K562 (cell line): Measurements from ENCODE around the gene SERPINE2. TPM values are rescaled to one million over a fixed set of nuclear protein-coding genes. Genes with fewer than 3 reads are reported as not detected.

Source experiments
- CHD2 ChIP-seq: IDR thresholded peaks from 2 replicates; pipeline ENCODE4 v1.6.1; 2011; ENCODE audit warnings: low read depth, low read length
- FOSL1 ChIP-seq: fragments of 200-800 bp; sonication (Bioruptor generic); conservative IDR thresholded peaks from 2 replicates; pipeline ENCODE4 v1.6.1; 2016; ENCODE audit warnings: missing genetic modification characterization, missing compliant biosample characterization
- FUS ChIP-seq: fragments of 200-400 bp; formaldehyde crosslinking; optimal IDR thresholded peaks from 2 replicates; pipeline ENCODE3; 2017; ENCODE audit warnings: low read depth, low read length
- HCFC1 ChIP-seq: IDR thresholded peaks from 2 replicates; pipeline ENCODE4 v1.6.1; 2012; ENCODE audit warnings: low read depth, low read length, improper control_type of control experiment
- KLF13 ChIP-seq: fragments of 450-650 bp; IDR thresholded peaks from 2 replicates; pipeline ENCODE4 v1.6.1; 2016; ENCODE audit warnings: missing genetic modification characterization, low read depth, mild to moderate bottlenecking, missing compliant biosample characterization, moderate library complexity, borderline replicate concordance
- MCM7 ChIP-seq, 2 experiments: fragments of 450-650 bp; IDR thresholded peaks; 2 replicates each; pipeline ENCODE4 v1.6.1; 2016 to 2018
- MIER1 ChIP-seq: fragments of 450-650 bp; IDR thresholded peaks from 2 replicates; pipeline ENCODE4 v1.6.1; 2016; ENCODE audit warnings: antibody characterized with exemption, mild to moderate bottlenecking, low read depth
- SAFB2 ChIP-seq: fragments of 200-400 bp; formaldehyde crosslinking; IDR thresholded peaks from 2 replicates; pipeline ENCODE4 v1.6.1; 2018; ENCODE audit warnings: borderline replicate concordance, low read length, low read depth, moderate library complexity; ENCODE audit not compliant: severe bottlenecking
- TOE1 ChIP-seq, 2 experiments: fragments of 450-650 bp in 1 of 2; sonication (generic) in 1 of 2; formaldehyde crosslinking in 1 of 2; IDR thresholded peaks; 2 replicates each; pipeline versions ENCODE4 v1.7.1 to v1.8.0; 2016 to 2022; ENCODE audit warnings: borderline replicate concordance in 2 of 2, mild to moderate bottlenecking in 2 of 2, antibody characterized with exemption in 1 of 2, inconsistent platforms in 1 of 2, low read depth in 1 of 2, missing genetic modification reagents in 1 of 2, moderate library complexity in 1 of 2
- ZNF316 ChIP-seq: fragments of 450-650 bp; IDR thresholded peaks from 2 replicates; pipeline ENCODE4 v1.6.1; 2016
- ZNF644 ChIP-seq: fragments of 200-800 bp; sonication (Bioruptor generic); IDR thresholded peaks from 2 replicates; pipeline ENCODE4 v1.6.1; 2016; ENCODE audit warnings: low read depth, missing genetic modification characterization, missing compliant biosample characterization
- ZNF699 ChIP-seq: fragments of 250-450 bp; sonication (Bioruptor Pico); IDR thresholded peaks from 2 replicates; pipeline ENCODE4 v1.8.0; 2021; ENCODE audit warnings: mild to moderate bottlenecking, moderate library complexity; ENCODE audit not compliant: insufficient replicate concordance
- ZNF75A ChIP-seq: fragments of 450-650 bp; formaldehyde crosslinking; IDR thresholded peaks from 2 replicates; pipeline ENCODE4 v1.4.0; 2020; ENCODE audit warnings: mild to moderate bottlenecking
- polyA plus RNA-seq, 8 experiments: library from polyadenylated mRNA; depleted of rRNA in 4 of 8; stranded (reverse) in 5 of 8; unstranded in 3 of 8; fragments of >200 nt; fragmentation: Nextera tagmentation in 2 of 8; fragmentation: Illumina TruSeq in 1 of 8; extraction: Ambion mirVana in 2 of 8; extraction: Trizol in 1 of 8; gene quantifications; 2 replicates each; pipeline versions ENCODE4 v1.2.1 to v1.2.3, GENCODE V29; 2011 to 2014; ENCODE audit warnings: inconsistent platforms in 1 of 8, missing spikeins in 1 of 8
- total RNA-seq, 7 experiments: library from RNA; depleted of rRNA in 6 of 7; stranded (reverse); fragments of >200 nt in 6 of 7; fragmentation: Illumina TruSeq in 2 of 7; extraction: Trizol in 2 of 7; gene quantifications; 2 replicates each; pipeline versions ENCODE4 v1.2.1 to v1.2.3, GENCODE V29; 2011 to 2021; ENCODE audit warnings: low replicate concordance in 1 of 7
- TF ChIP-seq, protein P1 (sequence below): fragments of 450-650 bp; IDR thresholded peaks from one replicate; pipeline ENCODE4 v1.6.1; 2018; ENCODE audit warnings: mild to moderate bottlenecking, moderate library complexity; ENCODE audit not compliant: partially characterized antibody
- TF ChIP-seq, protein P2 (sequence below): sonication (generic); formaldehyde crosslinking; IDR thresholded peaks from 2 replicates; pipeline ENCODE4 v1.5.0; 2020; ENCODE audit warnings: missing genetic modification reagents
- TF ChIP-seq, protein P3 (sequence below): sonication (generic); formaldehyde crosslinking; IDR thresholded peaks from 2 replicates; pipeline ENCODE4 v1.8.0; 2022; ENCODE audit warnings: mild to moderate bottlenecking, missing genetic modification reagents

SERPINE2 gene
- total and polyA plus RNA-seq, 9 of the 15 experiments (the other 6 are each of a cell fraction or from before 2014, with no cell fraction given) = 0.03 to 0.16 (median 0.13) TPM; not detected in 6

DNA sequence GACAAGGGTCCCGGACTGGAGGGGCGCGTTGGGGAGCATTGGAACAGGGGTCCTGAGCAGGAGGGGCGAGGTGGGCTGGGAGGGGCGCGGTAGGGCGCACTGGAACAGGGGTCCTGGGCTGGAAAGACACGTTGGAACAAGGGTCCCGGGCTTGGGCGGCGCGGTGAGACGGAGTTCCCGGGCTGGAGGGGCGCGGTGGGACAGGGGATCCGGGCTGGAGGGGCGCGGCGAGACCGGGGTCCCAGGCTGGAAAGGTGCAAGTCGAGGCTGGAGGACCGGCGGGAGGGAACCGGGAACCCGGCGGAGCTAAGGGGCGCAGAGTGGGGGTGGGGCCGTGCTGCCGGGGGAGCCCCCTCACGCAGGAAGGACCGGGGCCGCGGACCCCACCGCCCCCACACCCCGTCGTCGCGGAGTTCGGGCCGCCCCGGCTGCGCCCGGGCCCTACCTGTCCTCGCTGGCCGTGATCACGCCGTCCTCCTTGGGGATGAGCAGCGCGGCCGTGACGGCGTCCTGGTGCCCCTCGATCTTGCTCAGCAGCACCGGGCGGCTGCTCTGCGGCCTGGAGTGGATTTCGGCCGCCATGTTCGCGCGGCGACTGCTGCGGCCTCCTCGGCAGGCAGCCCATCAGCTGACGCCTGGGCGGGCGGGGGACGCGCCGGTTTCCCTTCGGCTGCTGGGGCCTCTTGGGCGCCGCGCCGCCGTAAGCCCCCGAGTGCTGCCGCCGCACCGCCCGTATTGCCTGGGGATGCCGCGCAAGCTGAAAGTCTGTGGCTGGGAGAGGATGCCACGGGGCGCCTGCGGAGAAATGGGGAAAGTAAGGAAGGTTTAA is 94.2 kb downstream of the SERPINE2 start, which contains the start of gene WDFY1 (continued):
- TF ChIP-seq, protein P1, sequence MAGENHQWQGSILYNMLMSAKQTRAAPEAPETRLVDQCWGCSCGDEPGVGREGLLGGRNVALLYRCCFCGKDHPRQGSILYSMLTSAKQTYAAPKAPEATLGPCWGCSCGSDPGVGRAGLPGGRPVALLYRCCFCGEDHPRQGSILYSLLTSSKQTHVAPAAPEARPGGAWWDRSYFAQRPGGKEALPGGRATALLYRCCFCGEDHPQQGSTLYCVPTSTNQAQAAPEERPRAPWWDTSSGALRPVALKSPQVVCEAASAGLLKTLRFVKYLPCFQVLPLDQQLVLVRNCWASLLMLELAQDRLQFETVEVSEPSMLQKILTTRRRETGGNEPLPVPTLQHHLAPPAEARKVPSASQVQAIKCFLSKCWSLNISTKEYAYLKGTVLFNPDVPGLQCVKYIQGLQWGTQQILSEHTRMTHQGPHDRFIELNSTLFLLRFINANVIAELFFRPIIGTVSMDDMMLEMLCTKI = no peak
- TF ChIP-seq FOSL1 (tag) (0 out of 2 replicates have a peak, but pooled peaks have one; percentile 15), ZNF316 (no peak), MCM7 (IDR thresholded peaks at IDR 0.05) (no peak), TOE1 (IDR thresholded peaks at IDR 0.05; ENCODE audit: borderline replicate concordance) (peak; percentile 66; the same call in 1 of the 2 replicates), TOE1 (CRISPR knock-in tag; IDR thresholded peaks at IDR 0.05; ENCODE audit: borderline replicate concordance, low read depth) (no peak), ZNF75A (CRISPR knock-in tag) (no peak), ZNF644 (tag) (no peak), FUS (peak; percentile 37), ZNF699 (CRISPR knock-in tag) (no peak), HCFC1 (peak; percentile 31; the same call in 1 of the 2 replicates), SAFB2 (no peak), CHD2 (no peak), KLF13 (tag) (no peak), MIER1 (no peak)
- TF ChIP-seq, protein P2, sequence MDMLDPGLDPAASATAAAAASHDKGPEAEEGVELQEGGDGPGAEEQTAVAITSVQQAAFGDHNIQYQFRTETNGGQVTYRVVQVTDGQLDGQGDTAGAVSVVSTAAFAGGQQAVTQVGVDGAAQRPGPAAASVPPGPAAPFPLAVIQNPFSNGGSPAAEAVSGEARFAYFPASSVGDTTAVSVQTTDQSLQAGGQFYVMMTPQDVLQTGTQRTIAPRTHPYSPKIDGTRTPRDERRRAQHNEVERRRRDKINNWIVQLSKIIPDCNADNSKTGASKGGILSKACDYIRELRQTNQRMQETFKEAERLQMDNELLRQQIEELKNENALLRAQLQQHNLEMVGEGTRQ (CRISPR knock-in tag) = peak; percentile 72
- TF ChIP-seq, protein P3, sequence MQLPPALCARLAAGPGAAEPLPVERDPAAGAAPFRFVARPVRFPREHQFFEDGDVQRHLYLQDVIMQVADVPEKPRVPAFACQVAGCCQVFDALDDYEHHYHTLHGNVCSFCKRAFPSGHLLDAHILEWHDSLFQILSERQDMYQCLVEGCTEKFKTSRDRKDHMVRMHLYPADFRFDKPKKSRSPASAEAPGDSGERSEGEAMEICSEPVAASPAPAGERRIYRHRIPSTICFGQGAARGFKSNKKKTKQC (CRISPR knock-in tag) = peak; percentile 74; the same call in 1 of the 2 replicates
